Brain microvascular endothelial cell (primary cell): Measurements from ENCODE around the gene SCAPER.

Experiments
- DNase-seq: peaks from one replicate; pipeline ENCODE4 v3.0.0-alpha.2; 2020
- H3K27ac ChIP-seq: fragments of 250-450 bp; sonication (Bioruptor Pico); 2 replicates; pipeline ENCODE4 v1.5.1; 2020; ENCODE audit warnings: mild to moderate bottlenecking, moderate library complexity
- H3K27me3 ChIP-seq: fragments of 250-450 bp; sonication (Bioruptor Pico); replicated peaks from 2 replicates; pipeline ENCODE4 v1.5.1; 2020; ENCODE audit warnings: mild to moderate bottlenecking
- H3K36me3 ChIP-seq: fragments of 250-450 bp; sonication (Bioruptor Pico); replicated peaks from 2 replicates; pipeline ENCODE4 v1.5.1; 2020; ENCODE audit warnings: mild to moderate bottlenecking
- H3K4me3 ChIP-seq: 2 replicates; pipeline ENCODE4 v1.5.1; 2011; ENCODE audit warnings: low read depth, mild to moderate bottlenecking, control low read depth, low read length, moderate library complexity
- in situ Hi-C: cut with HindIII; loops from 2 replicates; pipeline ENCODE4 v1.10.0; 2017; ENCODE audit warnings: low sequenced_read_pairs, low pct_ligation_motif_present
- TF ChIP-seq, protein P1 (sequence below): IDR thresholded peaks from 2 replicates; pipeline ENCODE4 v1.5.1; 2011; ENCODE audit warnings: low read depth, mild to moderate bottlenecking, moderate library complexity, low read length, control low read depth, inconsistent platforms; ENCODE audit errors: missing control alignments

SCAPER gene

DNA sequence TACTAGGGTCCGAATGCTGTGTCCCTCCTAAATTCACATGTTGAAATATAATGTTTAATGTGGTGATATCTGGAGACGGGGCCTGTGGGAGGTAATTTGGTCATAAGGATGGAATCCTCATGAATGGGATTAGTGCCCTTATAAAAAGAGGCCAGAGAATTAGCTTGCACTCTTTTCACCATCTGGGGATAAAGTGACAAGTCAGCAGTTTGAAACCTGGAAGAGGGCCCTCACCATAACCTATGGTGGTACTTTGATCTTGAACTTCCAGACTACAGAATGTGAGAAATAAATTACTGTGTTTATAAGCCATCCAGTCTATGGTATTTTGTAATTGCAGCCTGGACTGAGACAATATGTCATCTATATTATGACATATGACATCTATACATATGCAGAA is 436.4 kb downstream of the SCAPER start:
- Histone ChIP-seq H3K27ac (no peak overlapping the region), H3K27me3 (no peaks in the 10 kb centered on the region), H3K36me3 (no peaks in the 10 kb centered on the region), H3K4me3 (no peak overlapping the region)
- TF ChIP-seq, protein P1, sequence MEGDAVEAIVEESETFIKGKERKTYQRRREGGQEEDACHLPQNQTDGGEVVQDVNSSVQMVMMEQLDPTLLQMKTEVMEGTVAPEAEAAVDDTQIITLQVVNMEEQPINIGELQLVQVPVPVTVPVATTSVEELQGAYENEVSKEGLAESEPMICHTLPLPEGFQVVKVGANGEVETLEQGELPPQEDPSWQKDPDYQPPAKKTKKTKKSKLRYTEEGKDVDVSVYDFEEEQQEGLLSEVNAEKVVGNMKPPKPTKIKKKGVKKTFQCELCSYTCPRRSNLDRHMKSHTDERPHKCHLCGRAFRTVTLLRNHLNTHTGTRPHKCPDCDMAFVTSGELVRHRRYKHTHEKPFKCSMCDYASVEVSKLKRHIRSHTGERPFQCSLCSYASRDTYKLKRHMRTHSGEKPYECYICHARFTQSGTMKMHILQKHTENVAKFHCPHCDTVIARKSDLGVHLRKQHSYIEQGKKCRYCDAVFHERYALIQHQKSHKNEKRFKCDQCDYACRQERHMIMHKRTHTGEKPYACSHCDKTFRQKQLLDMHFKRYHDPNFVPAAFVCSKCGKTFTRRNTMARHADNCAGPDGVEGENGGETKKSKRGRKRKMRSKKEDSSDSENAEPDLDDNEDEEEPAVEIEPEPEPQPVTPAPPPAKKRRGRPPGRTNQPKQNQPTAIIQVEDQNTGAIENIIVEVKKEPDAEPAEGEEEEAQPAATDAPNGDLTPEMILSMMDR, result no peak
- in situ Hi-C loops, result no loop called here
- DNase-seq, result no peak

DNA sequence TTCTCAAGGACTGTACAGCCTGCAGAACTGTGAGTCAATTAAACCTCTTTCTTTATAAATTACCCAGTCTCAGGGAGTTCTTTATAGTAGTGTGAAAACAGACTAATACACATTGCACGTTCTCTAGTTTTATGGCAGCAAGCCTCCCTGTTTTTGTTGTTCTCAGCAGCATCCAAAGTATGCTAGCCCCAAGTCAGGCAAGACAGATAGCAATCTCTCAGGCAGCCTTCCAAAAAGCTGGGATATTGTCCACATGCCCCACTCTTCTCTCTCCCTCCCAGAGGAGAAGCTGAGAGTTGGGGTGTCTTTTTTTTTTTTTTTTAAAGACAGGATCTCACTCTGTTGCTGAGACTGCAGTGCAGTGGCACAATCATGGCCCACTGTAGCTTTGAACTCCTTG is 438.0 kb downstream of the SCAPER start:
- Histone ChIP-seq H3K36me3 (no peaks in the 10 kb centered on the region), H3K4me3 (no peak overlapping the region), H3K27me3 (no peaks in the 10 kb centered on the region), H3K27ac (no peak overlapping the region)
- in situ Hi-C loops, result no loop called here
- TF ChIP-seq, protein P1, result no peak
- DNase-seq, result no peak

DNA sequence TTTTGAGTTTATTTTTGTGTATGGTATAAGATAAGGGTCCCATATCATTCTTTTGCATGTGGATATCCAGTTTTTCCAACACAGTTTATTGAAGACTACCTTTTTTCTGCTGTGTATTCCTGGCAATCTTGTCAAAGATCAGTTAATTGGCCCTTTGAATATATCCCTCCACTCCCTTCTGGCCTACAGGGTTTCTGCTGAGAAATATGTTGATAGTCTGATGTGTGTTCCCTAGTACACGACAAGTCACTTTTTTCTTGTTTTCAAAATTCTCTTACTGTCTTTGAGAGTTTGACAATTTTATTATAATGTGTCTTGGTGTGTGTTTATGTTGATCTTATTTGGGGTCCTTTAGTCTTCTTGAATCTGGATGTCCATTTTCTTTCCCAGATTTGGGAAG is 439.4 kb downstream of the SCAPER start:
- Histone ChIP-seq H3K4me3 (no peak overlapping the region), H3K27ac (no peak overlapping the region), H3K27me3 (no peaks in the 10 kb centered on the region), H3K36me3 (no peaks in the 10 kb centered on the region)
- TF ChIP-seq, protein P1, result no peak
- DNase-seq, result no peak
- in situ Hi-C loops, result no loop called here

DNA sequence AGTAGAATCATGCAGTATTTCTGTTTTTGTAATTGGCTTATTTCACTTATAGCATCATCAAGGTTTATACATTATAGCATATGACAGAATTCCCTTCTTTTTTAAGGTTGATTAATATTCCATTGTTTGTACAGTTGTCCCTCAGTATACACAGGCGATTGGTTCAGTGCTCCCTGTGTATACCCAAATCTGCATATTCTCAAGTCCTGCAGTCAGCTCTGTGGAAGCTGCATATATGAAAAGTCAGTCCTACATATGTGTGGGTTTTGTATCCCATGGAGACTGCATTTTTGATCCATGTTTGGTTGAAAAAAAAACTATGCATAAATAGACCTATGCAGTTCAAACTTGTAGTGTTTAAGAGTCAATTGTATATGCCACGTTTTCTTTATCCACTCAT is 440.9 kb downstream of the SCAPER start:
- TF ChIP-seq, protein P1, result no peak
- no peak for DNase-seq
- in situ Hi-C loops, result no loop called here
- Histone ChIP-seq H3K27me3 (no peaks in the 10 kb centered on the region), H3K27ac (no peak overlapping the region), H3K36me3 (no peaks in the 10 kb centered on the region), H3K4me3 (no peak overlapping the region)

DNA sequence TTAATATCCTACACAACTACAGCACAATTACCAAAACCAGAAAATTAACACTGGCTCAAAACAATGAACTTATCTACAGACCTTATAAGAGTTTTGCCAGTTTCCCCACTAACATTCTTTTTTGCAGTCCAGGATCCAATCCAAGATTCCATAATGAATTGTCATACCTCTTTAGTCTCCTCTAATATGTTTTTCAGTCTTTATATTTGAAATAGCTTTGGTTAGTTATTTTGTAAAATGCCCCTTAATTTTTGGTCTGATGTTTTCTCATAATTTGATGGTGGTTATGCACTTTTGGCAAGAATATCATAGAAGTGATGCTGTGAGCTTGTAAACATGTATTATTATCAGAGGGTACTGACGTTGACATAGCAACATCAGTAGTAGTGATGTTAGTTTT is 444.3 kb downstream of the SCAPER start:
- H3K27me3 ChIP-seq, result no peaks in the 10 kb centered on the region
- TF ChIP-seq, protein P1, result no peak
- in situ Hi-C loops, result no loop called here
- no peak for DNase-seq
- no peak overlapping the region for H3K4me3 ChIP-seq
- no peak overlapping the region for H3K27ac ChIP-seq
- H3K36me3 ChIP-seq, result no peaks in the 10 kb centered on the region

DNA sequence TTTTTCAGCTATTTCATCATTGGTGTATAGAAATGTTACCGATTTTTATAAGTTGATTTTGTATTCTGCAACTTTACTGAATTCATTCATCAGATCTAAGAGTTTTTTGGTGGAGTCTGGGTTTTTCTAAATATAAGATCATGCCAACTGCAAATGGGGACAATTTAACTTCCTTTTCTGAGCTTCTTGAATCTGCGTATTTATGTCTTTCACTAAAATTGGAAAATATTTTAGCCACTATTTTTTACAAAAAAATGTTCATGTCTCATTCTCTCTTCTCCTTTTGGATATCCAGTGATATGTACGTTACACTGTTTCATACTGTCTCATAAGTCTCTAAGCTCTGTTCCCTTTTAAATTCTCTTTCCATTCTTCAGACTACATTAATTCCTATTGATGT is 444.8 kb downstream of the SCAPER start:
- Histone ChIP-seq H3K4me3 (no peak overlapping the region), H3K27me3 (no peaks in the 10 kb centered on the region), H3K36me3 (no peaks in the 10 kb centered on the region), H3K27ac (no peak overlapping the region)
- TF ChIP-seq, protein P1, result no peak
- in situ Hi-C loops, result no loop called here
- DNase-seq, result no peak
